ENCODE measurements around the gene DUSP15. TPM values are rescaled to one million over a fixed set of nuclear protein-coding genes. Genes with fewer than 3 reads are reported as not detected.

Gene DUSP15
- polyA plus RNA-seq, 1 donor from 2014 or later: 62.7 TPM

DNA sequence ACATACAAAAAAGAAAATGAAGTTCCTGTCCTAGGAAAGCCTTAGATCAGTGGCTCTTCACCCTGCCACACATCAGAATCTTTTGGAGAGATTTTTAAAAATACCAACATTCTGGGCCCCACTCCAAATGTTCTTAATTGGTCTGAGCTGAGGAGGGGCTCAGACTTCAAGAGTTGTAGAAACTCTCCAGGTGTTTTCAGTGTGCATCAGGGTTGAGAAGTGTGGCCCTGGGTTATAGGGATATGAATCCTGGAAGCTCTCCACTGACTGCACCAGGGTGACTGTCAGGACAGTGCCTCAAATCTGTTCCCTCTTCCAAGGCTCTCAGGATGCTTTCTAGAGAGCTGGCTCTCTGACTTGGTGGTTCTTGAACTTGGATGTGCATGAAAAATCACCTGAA, 56.7 kb downstream of the DUSP15 start:
- no peaks in the 10 kb centered on the region for H3F3A ChIP-seq (ENCODE audit: insufficient read depth, low read length, poor library complexity, severe bottlenecking)
- no peaks in the 10 kb centered on the region for H3K9me3 ChIP-seq (ENCODE audit: low read length)
- H2AFZ ChIP-seq (ENCODE audit: low read depth, low read length): no peak overlapping the region
- TF ChIP-seq EZH2 (IDR thresholded peaks at IDR 0.05; ENCODE audit: borderline replicate concordance, insufficient read depth, low read length, poor library complexity, severe bottlenecking): no peak
- TF ChIP-seq TAF1 (IDR thresholded peaks at IDR 0.05; ENCODE audit: low read depth): no peak
- TF ChIP-seq, protein P1, sequence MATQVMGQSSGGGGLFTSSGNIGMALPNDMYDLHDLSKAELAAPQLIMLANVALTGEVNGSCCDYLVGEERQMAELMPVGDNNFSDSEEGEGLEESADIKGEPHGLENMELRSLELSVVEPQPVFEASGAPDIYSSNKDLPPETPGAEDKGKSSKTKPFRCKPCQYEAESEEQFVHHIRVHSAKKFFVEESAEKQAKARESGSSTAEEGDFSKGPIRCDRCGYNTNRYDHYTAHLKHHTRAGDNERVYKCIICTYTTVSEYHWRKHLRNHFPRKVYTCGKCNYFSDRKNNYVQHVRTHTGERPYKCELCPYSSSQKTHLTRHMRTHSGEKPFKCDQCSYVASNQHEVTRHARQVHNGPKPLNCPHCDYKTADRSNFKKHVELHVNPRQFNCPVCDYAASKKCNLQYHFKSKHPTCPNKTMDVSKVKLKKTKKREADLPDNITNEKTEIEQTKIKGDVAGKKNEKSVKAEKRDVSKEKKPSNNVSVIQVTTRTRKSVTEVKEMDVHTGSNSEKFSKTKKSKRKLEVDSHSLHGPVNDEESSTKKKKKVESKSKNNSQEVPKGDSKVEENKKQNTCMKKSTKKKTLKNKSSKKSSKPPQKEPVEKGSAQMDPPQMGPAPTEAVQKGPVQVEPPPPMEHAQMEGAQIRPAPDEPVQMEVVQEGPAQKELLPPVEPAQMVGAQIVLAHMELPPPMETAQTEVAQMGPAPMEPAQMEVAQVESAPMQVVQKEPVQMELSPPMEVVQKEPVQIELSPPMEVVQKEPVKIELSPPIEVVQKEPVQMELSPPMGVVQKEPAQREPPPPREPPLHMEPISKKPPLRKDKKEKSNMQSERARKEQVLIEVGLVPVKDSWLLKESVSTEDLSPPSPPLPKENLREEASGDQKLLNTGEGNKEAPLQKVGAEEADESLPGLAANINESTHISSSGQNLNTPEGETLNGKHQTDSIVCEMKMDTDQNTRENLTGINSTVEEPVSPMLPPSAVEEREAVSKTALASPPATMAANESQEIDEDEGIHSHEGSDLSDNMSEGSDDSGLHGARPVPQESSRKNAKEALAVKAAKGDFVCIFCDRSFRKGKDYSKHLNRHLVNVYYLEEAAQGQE (IDR thresholded peaks at IDR 0.05; ENCODE audit: borderline replicate concordance): no peak
- TF ChIP-seq POLR2AphosphoS5 (IDR thresholded peaks at IDR 0.05): no peak
- no peak for TF ChIP-seq SMC3 (conservative IDR thresholded peaks at IDR 0.05; ENCODE audit: poor library complexity)
- TF ChIP-seq MXI1 (conservative IDR thresholded peaks at IDR 0.05; ENCODE audit: poor library complexity, severe bottlenecking): no peak
- no peak for TF ChIP-seq RAD21 (conservative IDR thresholded peaks at IDR 0.05)
- H3K4me3 ChIP-seq (ENCODE audit: low read length): no peak overlapping the region
- H4K20me1 ChIP-seq (ENCODE audit: insufficient read depth): no peaks in the 10 kb centered on the region
- no peaks in the 10 kb centered on the region for H3K27me3 ChIP-seq (ENCODE audit: insufficient read depth, low read depth, low read length)
- no peak overlapping the region for H3K9ac ChIP-seq (ENCODE audit: low read length)
- H3K27ac ChIP-seq (ENCODE audit: low read length): no peak overlapping the region
- no peaks in the 10 kb centered on the region for H3K9me2 ChIP-seq (ENCODE audit: insufficient read depth, low read length)
- no peaks in the 10 kb centered on the region for H3K36me3 ChIP-seq (ENCODE audit: insufficient read depth, low read length)
- H3K79me2 ChIP-seq (replicated peaks; ENCODE audit: insufficient read depth, low read length): no peaks in the 10 kb centered on the region
- no peak overlapping the region for H3K4me2 ChIP-seq (ENCODE audit: low read length)

DNA sequence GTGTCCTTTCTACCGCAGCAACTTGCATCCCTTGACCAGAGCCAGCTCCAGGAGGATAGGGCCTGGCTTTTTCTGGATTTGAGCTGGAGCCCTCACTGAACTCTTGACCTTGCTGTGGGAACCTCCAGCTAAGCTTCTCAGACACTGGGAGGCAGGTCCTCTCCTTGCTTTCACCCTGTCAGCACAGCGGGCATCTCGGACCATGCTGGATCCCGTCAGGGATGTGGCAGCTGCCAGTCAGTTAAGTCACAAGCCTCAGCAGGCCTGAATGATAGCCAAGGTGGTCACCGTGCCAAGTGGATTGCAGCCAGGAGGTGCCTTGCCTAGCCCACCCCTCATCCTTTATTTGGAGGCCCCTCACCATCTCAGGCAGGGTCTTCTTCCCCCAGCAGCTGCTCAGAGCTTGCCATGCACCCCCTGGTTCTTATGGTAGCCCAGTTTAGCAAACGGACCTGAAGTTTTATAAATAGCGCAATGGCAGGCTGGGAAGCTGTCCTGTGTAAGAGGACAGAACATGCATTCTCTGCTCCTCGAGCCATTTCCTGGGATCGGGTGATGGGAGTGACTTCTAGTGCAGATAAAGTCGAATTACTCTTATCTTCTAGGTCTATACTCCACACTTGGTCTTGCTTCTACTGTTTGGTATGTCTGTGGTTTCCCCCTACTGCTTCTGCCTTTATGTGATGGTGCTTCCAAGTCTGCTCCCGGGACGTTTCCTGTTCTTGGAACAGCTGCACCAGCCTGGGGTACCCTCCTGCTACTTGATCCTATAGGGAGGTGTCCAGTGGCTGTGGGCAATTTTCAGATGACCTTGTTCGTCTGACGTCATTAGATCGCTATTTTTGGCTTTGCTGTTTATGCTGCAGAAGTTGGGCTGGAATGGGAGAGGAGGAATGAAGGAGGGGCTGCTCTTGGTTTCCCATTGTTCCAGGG, 58.3 kb downstream of the DUSP15 start:
- Histone ChIP-seq H3K4me2 (ENCODE audit: low read length) (no peak overlapping the region), H3F3A (ENCODE audit: insufficient read depth, low read length, poor library complexity, severe bottlenecking) (no peaks in the 10 kb centered on the region), H3K27me3 (ENCODE audit: insufficient read depth, low read depth, low read length) (no peaks in the 10 kb centered on the region), H3K9me3 (ENCODE audit: low read length) (no peaks in the 10 kb centered on the region), H3K36me3 (ENCODE audit: insufficient read depth, low read length) (no peaks in the 10 kb centered on the region), H3K27ac (ENCODE audit: low read length) (no peak overlapping the region), H2AFZ (ENCODE audit: low read depth, low read length) (no peak overlapping the region), H3K79me2 (replicated peaks; ENCODE audit: insufficient read depth, low read length) (no peaks in the 10 kb centered on the region), H3K4me3 (ENCODE audit: low read length) (no peak overlapping the region), H3K9me2 (ENCODE audit: insufficient read depth, low read length) (no peaks in the 10 kb centered on the region), H4K20me1 (ENCODE audit: insufficient read depth) (no peaks in the 10 kb centered on the region), H3K9ac (ENCODE audit: low read length) (no peak overlapping the region)
- no peak for TF ChIP-seq SMC3 (conservative IDR thresholded peaks at IDR 0.05; ENCODE audit: poor library complexity)
- no peak for TF ChIP-seq RAD21 (conservative IDR thresholded peaks at IDR 0.05)
- TF ChIP-seq TAF1 (IDR thresholded peaks at IDR 0.05; ENCODE audit: low read depth): no peak
- no peak for TF ChIP-seq EP300 (conservative IDR thresholded peaks at IDR 0.05; ENCODE audit: poor library complexity, severe bottlenecking)
- TF ChIP-seq, protein P2, sequence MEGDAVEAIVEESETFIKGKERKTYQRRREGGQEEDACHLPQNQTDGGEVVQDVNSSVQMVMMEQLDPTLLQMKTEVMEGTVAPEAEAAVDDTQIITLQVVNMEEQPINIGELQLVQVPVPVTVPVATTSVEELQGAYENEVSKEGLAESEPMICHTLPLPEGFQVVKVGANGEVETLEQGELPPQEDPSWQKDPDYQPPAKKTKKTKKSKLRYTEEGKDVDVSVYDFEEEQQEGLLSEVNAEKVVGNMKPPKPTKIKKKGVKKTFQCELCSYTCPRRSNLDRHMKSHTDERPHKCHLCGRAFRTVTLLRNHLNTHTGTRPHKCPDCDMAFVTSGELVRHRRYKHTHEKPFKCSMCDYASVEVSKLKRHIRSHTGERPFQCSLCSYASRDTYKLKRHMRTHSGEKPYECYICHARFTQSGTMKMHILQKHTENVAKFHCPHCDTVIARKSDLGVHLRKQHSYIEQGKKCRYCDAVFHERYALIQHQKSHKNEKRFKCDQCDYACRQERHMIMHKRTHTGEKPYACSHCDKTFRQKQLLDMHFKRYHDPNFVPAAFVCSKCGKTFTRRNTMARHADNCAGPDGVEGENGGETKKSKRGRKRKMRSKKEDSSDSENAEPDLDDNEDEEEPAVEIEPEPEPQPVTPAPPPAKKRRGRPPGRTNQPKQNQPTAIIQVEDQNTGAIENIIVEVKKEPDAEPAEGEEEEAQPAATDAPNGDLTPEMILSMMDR (IDR thresholded peaks at IDR 0.05; ENCODE audit: poor library complexity, severe bottlenecking): no peak
- no peak for TF ChIP-seq EZH2 (IDR thresholded peaks at IDR 0.05; ENCODE audit: borderline replicate concordance, insufficient read depth, low read length, poor library complexity, severe bottlenecking)
